ENCODE results near the gene RPUSD1.

The RPUSD1 gene

DNA sequence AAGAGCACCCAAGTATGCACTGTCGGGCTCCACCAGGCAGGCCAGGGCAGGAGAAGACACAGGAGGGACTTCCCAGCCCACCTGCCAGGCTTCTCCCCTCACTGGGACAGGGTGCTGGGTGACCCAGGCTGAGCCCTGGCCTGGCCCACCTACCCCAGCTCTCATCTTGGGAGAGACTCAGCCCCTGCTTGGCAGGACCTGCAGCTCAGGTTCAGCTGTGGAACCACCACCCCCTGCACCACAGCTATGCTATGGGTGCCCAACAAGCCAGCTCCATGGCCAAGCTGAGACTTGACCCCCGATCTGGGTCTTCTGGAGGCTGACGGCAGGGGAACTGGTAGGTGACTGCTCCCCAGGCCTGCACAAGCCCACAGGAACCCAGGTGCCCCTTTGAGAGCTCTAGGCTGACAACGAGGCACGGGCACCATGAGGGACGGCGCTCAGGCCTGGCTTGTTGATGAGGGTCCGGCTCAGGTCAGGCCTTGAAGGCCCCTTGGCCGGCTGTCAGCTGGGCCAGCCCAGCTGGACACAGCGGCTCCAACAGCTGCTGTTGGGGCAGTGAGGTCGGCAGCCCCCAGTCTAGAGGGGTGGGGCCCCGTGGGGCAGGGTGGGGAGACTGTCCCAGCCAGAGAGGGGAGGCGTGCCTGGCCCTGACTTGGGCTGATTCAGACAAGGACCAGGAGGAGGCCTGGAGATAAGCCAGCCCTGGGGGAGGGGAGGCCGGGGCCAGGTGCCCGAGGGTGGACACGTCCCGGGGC, 4.6 kb downstream of the RPUSD1 start:
- DNase-seq (ENCODE audit: low read depth in 2 of 2): peak; percentile 26 to 36
- no peak overlapping the region for H3K4me3 ChIP-seq (replicated peaks in 1 of 2; ENCODE audit: low read depth in 2 of 2, low read length in 2 of 2)

DNA sequence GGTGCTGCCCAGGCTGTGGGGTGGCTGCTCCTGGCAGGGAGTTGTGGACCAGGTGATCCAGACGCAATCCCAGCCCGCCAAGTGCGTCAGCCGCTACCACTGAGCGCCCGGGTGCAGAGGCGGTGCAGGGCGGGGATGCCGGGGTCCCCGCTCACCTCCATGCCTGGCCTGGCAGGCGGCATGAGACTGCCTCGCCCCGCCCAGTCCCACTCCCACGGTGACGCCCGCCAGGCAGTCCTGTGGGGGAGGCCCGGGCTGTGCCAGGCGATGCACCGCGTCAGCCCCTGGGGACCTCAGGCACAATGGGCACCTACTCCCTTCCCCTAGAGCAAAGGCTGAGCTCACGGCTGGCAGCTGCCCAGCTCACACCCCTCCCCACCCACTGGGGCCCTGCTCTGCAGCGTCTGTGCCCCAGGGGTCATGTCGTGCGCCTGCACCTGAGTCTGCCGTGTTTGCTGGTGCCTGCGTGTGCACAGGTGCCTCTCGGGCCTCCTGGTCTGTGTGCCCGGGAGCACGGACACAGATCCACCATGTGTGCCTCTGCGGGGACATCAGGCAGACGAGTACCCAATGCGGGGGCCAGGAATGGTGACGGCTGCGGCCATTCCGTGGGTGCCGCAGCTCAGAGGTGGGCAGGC, 5.3 kb downstream of the RPUSD1 start:
- DNase-seq (ENCODE audit: low read depth in 2 of 2): no peak
- H3K4me3 ChIP-seq (replicated peaks in 1 of 2; ENCODE audit: low read depth in 2 of 2, low read length in 2 of 2): no peak overlapping the region
- TF ChIP-seq, protein P1, sequence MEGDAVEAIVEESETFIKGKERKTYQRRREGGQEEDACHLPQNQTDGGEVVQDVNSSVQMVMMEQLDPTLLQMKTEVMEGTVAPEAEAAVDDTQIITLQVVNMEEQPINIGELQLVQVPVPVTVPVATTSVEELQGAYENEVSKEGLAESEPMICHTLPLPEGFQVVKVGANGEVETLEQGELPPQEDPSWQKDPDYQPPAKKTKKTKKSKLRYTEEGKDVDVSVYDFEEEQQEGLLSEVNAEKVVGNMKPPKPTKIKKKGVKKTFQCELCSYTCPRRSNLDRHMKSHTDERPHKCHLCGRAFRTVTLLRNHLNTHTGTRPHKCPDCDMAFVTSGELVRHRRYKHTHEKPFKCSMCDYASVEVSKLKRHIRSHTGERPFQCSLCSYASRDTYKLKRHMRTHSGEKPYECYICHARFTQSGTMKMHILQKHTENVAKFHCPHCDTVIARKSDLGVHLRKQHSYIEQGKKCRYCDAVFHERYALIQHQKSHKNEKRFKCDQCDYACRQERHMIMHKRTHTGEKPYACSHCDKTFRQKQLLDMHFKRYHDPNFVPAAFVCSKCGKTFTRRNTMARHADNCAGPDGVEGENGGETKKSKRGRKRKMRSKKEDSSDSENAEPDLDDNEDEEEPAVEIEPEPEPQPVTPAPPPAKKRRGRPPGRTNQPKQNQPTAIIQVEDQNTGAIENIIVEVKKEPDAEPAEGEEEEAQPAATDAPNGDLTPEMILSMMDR (IDR thresholded peaks at IDR 0.05; ENCODE audit: low read depth, low read length): no peak

More for the DNA sequence above, 4.6 kb downstream of the RPUSD1 start:
- TF ChIP-seq, protein P1 (IDR thresholded peaks at IDR 0.05; ENCODE audit: low read depth, low read length): no peak

DNA sequence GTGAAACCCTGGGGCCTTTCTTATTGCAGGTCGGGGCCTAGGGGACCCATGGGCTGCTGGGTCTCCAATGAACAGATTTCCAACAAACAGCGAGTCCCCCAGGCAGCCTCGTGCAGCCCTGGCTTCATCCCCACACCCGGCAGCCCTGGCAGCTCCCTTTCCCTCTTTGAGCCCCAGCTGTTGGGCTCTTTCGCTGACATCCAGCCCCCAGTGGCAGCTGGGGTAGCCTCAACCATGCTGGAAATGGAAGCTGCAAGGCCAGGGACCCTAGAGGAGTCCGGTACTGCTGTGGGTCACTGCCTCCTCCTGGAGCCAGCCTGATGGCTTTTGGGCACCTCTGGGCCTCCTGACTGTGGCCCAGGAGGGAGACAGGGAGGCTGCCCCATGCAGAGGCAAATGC, 5.9 kb downstream of the RPUSD1 start:
- no peak for DNase-seq (ENCODE audit: low read depth in 2 of 2)
- TF ChIP-seq, protein P1 (IDR thresholded peaks at IDR 0.05; ENCODE audit: low read depth, low read length): no peak
- H3K4me3 ChIP-seq (replicated peaks in 1 of 2; ENCODE audit: low read depth in 2 of 2, low read length in 2 of 2): no peak overlapping the region

DNA sequence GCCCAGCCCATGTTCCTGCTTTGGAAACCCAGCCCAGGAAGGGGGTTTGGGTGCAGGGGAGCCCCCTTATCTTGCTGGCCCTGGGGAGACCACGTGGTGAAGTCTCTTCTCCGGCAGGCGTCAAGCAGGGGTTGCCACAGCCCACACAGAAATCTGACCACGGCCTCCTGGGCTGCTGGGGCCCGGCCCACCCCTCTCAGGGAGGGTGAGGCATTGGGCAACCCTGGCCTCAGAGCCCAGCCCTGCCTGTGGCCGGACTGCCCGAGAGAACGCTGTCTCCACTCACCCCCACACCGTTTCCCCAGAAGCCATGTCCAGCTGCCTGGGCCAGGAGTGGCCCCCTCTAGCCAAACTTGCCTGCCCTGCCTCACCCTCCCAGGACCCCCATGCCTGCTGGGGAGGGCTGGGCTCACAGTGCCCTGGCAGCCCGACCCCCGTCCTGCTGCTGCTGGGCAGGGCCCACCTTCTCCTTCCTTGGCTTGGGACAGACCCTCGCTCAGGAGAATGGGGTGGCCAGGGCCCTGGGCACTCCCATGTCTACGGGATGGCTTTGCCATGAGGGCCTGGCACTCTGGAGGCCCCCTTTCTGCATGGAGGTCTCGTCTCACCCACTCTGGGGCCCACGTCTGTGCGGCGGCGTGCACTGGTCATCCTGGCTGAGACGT, 6.7 kb downstream of the RPUSD1 start:
- TF ChIP-seq, protein P1 (IDR thresholded peaks at IDR 0.05; ENCODE audit: low read depth, low read length): no peak
- DNase-seq (ENCODE audit: low read depth in 2 of 2): no peak

DNA sequence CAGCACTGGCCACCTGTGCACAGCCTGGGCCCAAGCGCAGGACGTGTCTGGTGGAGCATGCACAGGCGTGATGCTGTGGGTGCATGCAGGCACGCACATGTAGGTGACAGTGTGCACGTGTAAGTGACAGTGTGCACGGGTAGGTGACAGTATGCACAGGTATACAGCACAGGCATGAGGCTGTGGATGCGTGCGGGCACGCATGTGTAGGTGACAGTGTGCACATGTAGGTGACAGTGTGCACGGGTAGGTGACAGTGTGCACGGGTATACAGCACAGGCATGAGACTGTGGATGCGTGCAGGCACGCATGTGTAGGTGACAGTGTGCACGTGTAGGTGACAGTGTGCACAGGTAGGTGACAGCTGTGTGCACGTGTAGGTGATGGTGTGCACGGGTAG, 7.9 kb downstream of the RPUSD1 start:
- TF ChIP-seq, protein P1 (IDR thresholded peaks at IDR 0.05; ENCODE audit: low read depth, low read length): no peak
- DNase-seq (ENCODE audit: low read depth in 2 of 2): no peak
- H3K4me3 ChIP-seq (replicated peaks in 1 of 2; ENCODE audit: low read depth in 2 of 2, low read length in 2 of 2): no peak overlapping the region

More for the DNA sequence above, 6.7 kb downstream of the RPUSD1 start:
- H3K4me3 ChIP-seq (replicated peaks in 1 of 2; ENCODE audit: low read depth in 2 of 2, low read length in 2 of 2): no peak overlapping the region

DNA sequence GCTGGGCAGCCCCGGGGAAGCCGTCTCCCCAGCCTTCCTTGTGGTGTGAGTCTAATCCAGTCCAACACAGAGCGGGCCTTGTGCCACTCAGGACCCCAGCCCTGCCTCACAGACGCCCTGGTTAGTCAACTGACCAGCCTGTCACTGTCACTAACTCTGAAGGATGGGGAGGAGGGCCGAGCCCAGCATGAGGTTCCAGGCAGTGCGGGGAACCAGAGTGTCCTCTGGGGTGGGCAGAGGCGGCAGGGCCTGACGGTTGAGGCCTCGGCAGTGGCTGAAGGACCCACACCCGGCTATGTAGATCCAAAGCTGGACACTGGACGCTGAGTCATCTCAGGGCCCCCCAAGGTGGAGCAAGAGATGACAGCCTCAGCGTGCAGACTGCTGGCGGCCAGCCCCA, 8.6 kb downstream of the RPUSD1 start:
- H3K4me3 ChIP-seq (replicated peaks in 1 of 2; ENCODE audit: low read depth in 2 of 2, low read length in 2 of 2): no peak overlapping the region
- TF ChIP-seq, protein P1 (IDR thresholded peaks at IDR 0.05; ENCODE audit: low read depth, low read length): no peak

More for the DNA sequence above, 8.6 kb downstream of the RPUSD1 start:
- DNase-seq (ENCODE audit: low read depth in 2 of 2): no peak
